HEK293T (cell line): Measurements from ENCODE around the gene CEP164.

Experiments used
- CTCF ChIA-PET: fragments of 350-600 bp; formaldehyde crosslinking; extraction: SDS; loops from one replicate; lab custom pipeline; 2021; ENCODE audit warnings: antibody characterized with exemption, inconsistent platforms; lab: Yijun Ruan, JAX
- POLR2A ChIA-PET: fragments of 350-600 bp; formaldehyde crosslinking; extraction: SDS; loops from one replicate; lab custom pipeline; 2020; ENCODE audit warnings: antibody characterized with exemption, inconsistent platforms; lab: Yijun Ruan, JAX
- DNase-seq: peaks from one replicate; pipeline ENCODE4 v3.0.0; 2012; ENCODE audit warnings: mixed read lengths; ENCODE audit errors: extremely low spot score
- ARNT ChIP-seq: fragments of 450-650 bp; IDR thresholded peaks from 2 replicates; pipeline ENCODE4 v1.6.1; 2017; ENCODE audit warnings: mild to moderate bottlenecking
- BHLHE40 ChIP-seq: fragments of 450-650 bp; IDR thresholded peaks from 2 replicates; pipeline ENCODE4 v1.6.1; 2016; ENCODE audit warnings: mild to moderate bottlenecking, moderate library complexity, borderline replicate concordance
- CTBP1 ChIP-seq: fragments of 450-650 bp; IDR thresholded peaks from 2 replicates; pipeline ENCODE4 v1.6.1; 2016; ENCODE audit warnings: borderline replicate concordance
- ELF4 ChIP-seq: fragments of 450-650 bp; IDR thresholded peaks from 2 replicates; pipeline ENCODE4 v1.6.1; 2017; ENCODE audit warnings: antibody characterized with exemption
- FOXA1 ChIP-seq: fragments of 450-650 bp; IDR thresholded peaks from 2 replicates; pipeline ENCODE4 v1.6.1; 2016; ENCODE audit warnings: mild to moderate bottlenecking
- FOXK2 ChIP-seq: fragments of 450-650 bp; IDR thresholded peaks from 2 replicates; pipeline ENCODE4 v1.6.1; 2016; ENCODE audit warnings: mild to moderate bottlenecking
- FOXM1 ChIP-seq: fragments of 450-650 bp; IDR thresholded peaks from 2 replicates; pipeline ENCODE4 v1.6.1; 2017; ENCODE audit warnings: mild to moderate bottlenecking, borderline replicate concordance
- HDGF ChIP-seq: fragments of 450-650 bp; IDR thresholded peaks from 2 replicates; pipeline ENCODE4 v1.6.1; 2017; ENCODE audit warnings: antibody characterized with exemption, borderline replicate concordance
- L3MBTL2 ChIP-seq: fragments of 450-650 bp; conservative IDR thresholded peaks from 2 replicates; pipeline ENCODE4 v1.6.1; 2016; ENCODE audit warnings: mild to moderate bottlenecking
- LEF1 ChIP-seq: fragments of 450-650 bp; IDR thresholded peaks from 2 replicates; pipeline ENCODE4 v1.6.1; 2017; ENCODE audit warnings: mild to moderate bottlenecking, borderline replicate concordance
- NFRKB ChIP-seq: fragments of 450-650 bp; IDR thresholded peaks from 2 replicates; pipeline ENCODE4 v1.6.1; 2016; ENCODE audit warnings: mild to moderate bottlenecking, moderate library complexity
- PKNOX1 ChIP-seq: fragments of 450-650 bp; IDR thresholded peaks from 2 replicates; pipeline ENCODE4 v1.6.1; 2016
- SP1 ChIP-seq: fragments of 450-650 bp; IDR thresholded peaks from 2 replicates; pipeline ENCODE4 v1.6.1; 2017
- SUZ12 ChIP-seq: fragments of 450-650 bp; IDR thresholded peaks from 2 replicates; pipeline ENCODE4 v1.6.1; 2016; ENCODE audit warnings: mild to moderate bottlenecking
- TARDBP ChIP-seq: fragments of 450-650 bp; IDR thresholded peaks from 2 replicates; pipeline ENCODE4 v1.6.1; 2016
- ZNF384 ChIP-seq: fragments of 450-650 bp; IDR thresholded peaks from 2 replicates; pipeline ENCODE4 v1.6.1; 2016

The CEP164 gene

GRCh38 chr11:117380676-117381075, 53.0 kb downstream of the CEP164 start:
- POLR2A ChIA-PET: no interaction called here
- CTCF ChIA-PET: no interaction called here

GRCh38 chr11:117381481-117382387, 54.1 kb downstream of the CEP164 start:
- ChIA-PET POLR2A (interaction anchor here (0.6 kb wide), 1 partner anchor 409 kb away, joined by 3 read pairs; no protein-coding TSS in a partner anchor), CTCF (no interaction called here)
- no peak for DNase-seq
- TF ChIP-seq ARNT: no peak
- no peak for TF ChIP-seq FOXA1
- TF ChIP-seq FOXM1: no peak
- no peak for TF ChIP-seq SP1
- TF ChIP-seq LEF1: no peak
- TF ChIP-seq PKNOX1: no peak

More at GRCh38 chr11:117380676-117381075, 53.0 kb downstream of the CEP164 start:
- TF ChIP-seq NFRKB: no peak
- no peak for TF ChIP-seq FOXK2
- no peak for TF ChIP-seq LEF1
- no peak for TF ChIP-seq SUZ12
- no peak for TF ChIP-seq ARNT
- no peak for TF ChIP-seq ELF4
- no peak for TF ChIP-seq TARDBP
- TF ChIP-seq HDGF: no peak
- TF ChIP-seq FOXM1: no peak
- no peak for TF ChIP-seq L3MBTL2
- no peak for TF ChIP-seq CTBP1
- no peak for TF ChIP-seq PKNOX1
- TF ChIP-seq SP1: no peak
- no peak for TF ChIP-seq FOXA1
- no peak for TF ChIP-seq ZNF384
- no peak for TF ChIP-seq BHLHE40
- DNase-seq: no peak

GRCh38 chr11:117382746-117383145, 55.1 kb downstream of the CEP164 start:
- ChIA-PET POLR2A (no interaction called here), CTCF (no interaction called here)
- DNase-seq: no peak
- TF ChIP-seq SUZ12: no peak
- no peak for TF ChIP-seq HDGF

- CTCF ChIA-PET: no interaction called here
- no peak for DNase-seq
- TF ChIP-seq SUZ12 (no peak), L3MBTL2 (no peak), ELF4 (no peak), ARNT (no peak), PKNOX1 (no peak), BHLHE40 (no peak), NFRKB (no peak), SP1 (no peak), ZNF384 (no peak), FOXK2 (no peak), TARDBP (no peak), FOXA1 (no peak), LEF1 (no peak), FOXM1 (no peak), HDGF (no peak)
- POLR2A ChIA-PET: no interaction called here
Observed at GRCh38 chr11:117384045-117384444, 56.4 kb downstream of the CEP164 start.

- DNase-seq: no peak
- CTCF ChIA-PET: no interaction called here
- no peak for TF ChIP-seq FOXM1
- no peak for TF ChIP-seq BHLHE40
- POLR2A ChIA-PET: no interaction called here
Observed at GRCh38 chr11:117385471-117385870, 57.8 kb downstream of the CEP164 start.

GRCh38 chr11:117385906-117386305, 58.3 kb downstream of the CEP164 start:
- DNase-seq: no peak
- POLR2A ChIA-PET: no interaction called here
- TF ChIP-seq BHLHE40 (no peak), ZNF384 (no peak), HDGF (no peak), CTBP1 (no peak), PKNOX1 (no peak), ARNT (no peak), SUZ12 (no peak), SP1 (no peak), LEF1 (no peak), FOXK2 (no peak), L3MBTL2 (no peak), FOXM1 (no peak), FOXA1 (no peak)
- CTCF ChIA-PET: no interaction called here
